22Rv1 (cell line): ENCODE data around the gene C14orf180.

ENCODE experiments used
- ZFX ChIP-seq: fragments of 450-650 bp; IDR thresholded peaks from 2 replicates; pipeline ENCODE4 v1.6.1; 2017; ENCODE audit warnings: antibody characterized with exemption, borderline replicate concordance
- TF ChIP-seq, protein P1 (sequence below): fragments of 450-650 bp; IDR thresholded peaks from 2 replicates; pipeline ENCODE4 v1.5.1; 2017; ENCODE audit warnings: mild to moderate bottlenecking

DNA sequence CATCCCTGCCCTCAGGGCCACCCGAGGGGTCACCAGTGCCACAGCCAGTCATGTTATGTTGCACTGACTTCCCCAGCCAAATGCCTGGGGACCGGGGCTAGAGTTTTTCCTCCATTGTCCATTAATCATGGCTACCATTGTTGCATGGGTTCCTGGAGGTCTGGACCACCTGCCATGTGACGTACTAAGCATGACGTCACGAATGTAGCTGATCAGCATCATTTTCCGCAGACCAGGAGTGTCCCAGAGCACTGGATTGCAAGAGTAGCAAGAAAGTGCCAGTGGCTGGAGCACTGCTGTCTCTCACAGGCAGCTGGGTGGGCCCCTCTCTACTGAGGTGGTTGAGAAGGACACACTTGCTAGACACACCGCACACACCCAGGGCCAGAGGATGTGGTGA is 6.9 kb upstream of the C14orf180 start:
- TF ChIP-seq, protein P1, sequence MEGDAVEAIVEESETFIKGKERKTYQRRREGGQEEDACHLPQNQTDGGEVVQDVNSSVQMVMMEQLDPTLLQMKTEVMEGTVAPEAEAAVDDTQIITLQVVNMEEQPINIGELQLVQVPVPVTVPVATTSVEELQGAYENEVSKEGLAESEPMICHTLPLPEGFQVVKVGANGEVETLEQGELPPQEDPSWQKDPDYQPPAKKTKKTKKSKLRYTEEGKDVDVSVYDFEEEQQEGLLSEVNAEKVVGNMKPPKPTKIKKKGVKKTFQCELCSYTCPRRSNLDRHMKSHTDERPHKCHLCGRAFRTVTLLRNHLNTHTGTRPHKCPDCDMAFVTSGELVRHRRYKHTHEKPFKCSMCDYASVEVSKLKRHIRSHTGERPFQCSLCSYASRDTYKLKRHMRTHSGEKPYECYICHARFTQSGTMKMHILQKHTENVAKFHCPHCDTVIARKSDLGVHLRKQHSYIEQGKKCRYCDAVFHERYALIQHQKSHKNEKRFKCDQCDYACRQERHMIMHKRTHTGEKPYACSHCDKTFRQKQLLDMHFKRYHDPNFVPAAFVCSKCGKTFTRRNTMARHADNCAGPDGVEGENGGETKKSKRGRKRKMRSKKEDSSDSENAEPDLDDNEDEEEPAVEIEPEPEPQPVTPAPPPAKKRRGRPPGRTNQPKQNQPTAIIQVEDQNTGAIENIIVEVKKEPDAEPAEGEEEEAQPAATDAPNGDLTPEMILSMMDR: no peak
- no peak for TF ChIP-seq ZFX
